Activated naive CD4-positive, alpha-beta T cell treated with anti-CD3 and anti-CD28 coated beads for 36 hours (primary cell): ENCODE measurements around the gene TMEM225. TPM values are rescaled to one million over a fixed set of nuclear protein-coding genes. Genes with fewer than 3 reads are reported as not detected.
"Not testable (repeated sequence)": the region's sequence is repeated elsewhere in the genome, so short reads cannot be mapped to it uniquely, and the experiment has no call there.

Experiments
- CTCF ChIA-PET: fragments of 350-600 bp; sonication (Branson Sonifier 250); formaldehyde crosslinking; loops from one replicate; lab custom pipeline; 2021; ENCODE audit warnings: antibody characterized with exemption; lab: Charles Lee
- DNase-seq: peaks from one replicate; pipeline ENCODE4 v3.0.0-alpha.2; 2020
- H3K27ac Mint-ChIP-seq: one replicate; pipeline ENCODE4 v1.8.0; 2021; ENCODE audit warnings: mild to moderate bottlenecking, mixed read lengths
- H3K27me3 Mint-ChIP-seq: one replicate; pipeline ENCODE4 v1.8.0; 2021; ENCODE audit warnings: low read depth, mixed read lengths
- H3K36me3 Mint-ChIP-seq: one replicate; pipeline ENCODE4 v1.8.0; 2021; ENCODE audit warnings: low read depth, mixed read lengths
- H3K4me1 Mint-ChIP-seq: one replicate; pipeline ENCODE4 v1.8.0; 2021; ENCODE audit warnings: low read depth, mixed read lengths
- H3K4me3 Mint-ChIP-seq: one replicate; pipeline ENCODE4 v1.8.0; 2021; ENCODE audit warnings: mild to moderate bottlenecking, moderate library complexity, mixed read lengths
- H3K9me3 Mint-ChIP-seq: one replicate; pipeline ENCODE4 v1.8.0; 2021; ENCODE audit warnings: mixed read lengths
- intact Hi-C: fragments of 100-400 bp; cut with micrococcal nuclease; formaldehyde crosslinking; loops from one replicate; pipeline ENCODE4 v1.15.1; 2023
- total RNA-seq, 2 experiments: library from RNA; stranded (reverse); gene quantifications; one replicate each; pipeline ENCODE4 v1.2.3, GENCODE V29; 2021

Gene TMEM225, protein sequence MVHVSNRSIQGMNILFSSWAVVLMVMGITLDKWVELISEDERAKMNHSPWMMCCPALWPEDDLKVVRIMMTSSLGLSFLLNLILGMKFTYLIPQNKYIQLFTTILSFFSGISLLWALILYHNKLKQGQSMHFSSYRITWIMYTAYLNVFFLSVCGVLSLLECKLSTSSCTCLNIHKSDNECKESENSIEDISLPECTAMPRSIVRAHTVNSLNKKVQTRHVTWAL
- not detected for total RNA-seq

DNA sequence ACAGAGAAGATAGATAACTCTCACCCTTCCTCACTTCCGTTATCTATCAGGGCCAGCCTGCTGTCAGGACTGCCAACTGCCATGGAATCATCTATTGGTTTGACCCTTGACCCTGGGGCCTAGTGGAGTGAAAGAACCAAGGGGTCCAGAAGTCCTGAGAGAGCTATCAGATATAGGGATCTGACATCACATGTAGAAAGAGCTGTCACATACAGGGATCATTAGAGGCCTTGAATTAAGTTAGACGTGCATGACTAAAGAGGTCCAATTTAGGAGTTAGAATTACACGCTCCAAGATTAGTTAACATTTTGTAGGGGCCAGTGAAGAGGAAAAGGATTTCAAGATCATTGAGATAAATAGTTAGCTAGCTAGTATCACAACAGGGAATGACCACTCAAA lies at the start of gene TMEM225:
Gene TMEM225, minus strand, starts transcription at position 101 of the 400 bp plus-strand sequence. CDS start 245 bp downstream, outside the sequence.
- no peaks in the 10 kb centered on the region for H3K4me1 Mint-ChIP-seq
- H3K27me3 Mint-ChIP-seq, result peaks cover 5% of the 10 kb centered on the region
- no peak within 1 kb of the TSS for H3K27ac Mint-ChIP-seq
- intact Hi-C loops, result no loop called here
- H3K4me3 Mint-ChIP-seq, result no peak within 1 kb of the TSS
- no peaks in the 10 kb centered on the region for H3K36me3 Mint-ChIP-seq
- CTCF ChIA-PET, result no interaction called here
- no peaks in the 10 kb centered on the region for H3K9me3 Mint-ChIP-seq
- no peak for DNase-seq

DNA sequence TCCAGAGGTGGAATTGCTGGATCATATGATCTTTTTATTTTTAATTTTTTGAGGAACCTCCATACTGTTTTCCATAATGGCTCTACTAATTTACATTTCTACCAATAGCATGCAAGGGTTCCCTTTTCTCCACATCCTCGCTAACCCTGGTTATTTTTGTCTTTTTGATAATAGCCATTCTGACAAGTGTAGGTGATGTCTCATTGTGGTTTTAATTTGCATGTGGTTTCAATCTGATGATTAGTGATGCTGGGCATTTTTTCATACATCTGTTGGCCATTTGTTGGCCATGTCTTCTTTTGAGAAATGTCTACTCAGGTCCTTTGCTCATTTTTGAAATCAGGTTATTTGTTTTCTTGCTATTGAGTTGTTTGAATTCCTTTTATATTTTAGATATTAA lies 38.6 kb upstream of the TMEM225 start:
- DNase-seq, result no peak
- Mint-ChIP-seq H3K9me3 (no peaks in the 10 kb centered on the region), H3K27me3 (peaks cover 1% of the 10 kb centered on the region), H3K4me3 (no peak overlapping the region), H3K36me3 (no peaks in the 10 kb centered on the region), H3K27ac (no peak overlapping the region), H3K4me1 (no peaks in the 10 kb centered on the region)
- CTCF ChIA-PET, result no interaction called here
- intact Hi-C loops, result no loop called here

DNA sequence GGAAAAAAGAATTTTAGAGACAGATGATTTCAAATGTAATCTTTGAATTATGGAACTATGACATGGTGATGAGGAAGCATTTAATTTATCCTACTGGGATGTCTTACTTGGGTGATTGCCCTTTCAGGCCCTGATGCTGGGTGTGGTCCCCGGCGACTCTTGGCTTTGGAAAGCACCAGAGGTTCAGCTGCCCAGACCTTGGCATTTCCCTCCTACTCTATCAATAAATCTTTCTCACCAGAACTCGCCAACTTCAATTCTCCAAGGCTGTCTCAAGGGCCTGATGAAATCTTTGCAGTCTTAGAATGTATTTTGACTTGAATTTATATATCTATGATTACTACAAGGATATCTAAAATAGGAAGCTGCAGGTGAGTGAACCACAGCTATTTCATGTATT lies 35.5 kb upstream of the TMEM225 start:
- no peaks in the 10 kb centered on the region for H3K4me1 Mint-ChIP-seq
- H3K27me3 Mint-ChIP-seq, result no peaks in the 10 kb centered on the region
- CTCF ChIA-PET, result no interaction called here
- no peak overlapping the region for H3K27ac Mint-ChIP-seq
- intact Hi-C loops, result no loop called here
- H3K36me3 Mint-ChIP-seq, result no peaks in the 10 kb centered on the region
- H3K4me3 Mint-ChIP-seq, result no peak overlapping the region
- DNase-seq, result no peak
- no peaks in the 10 kb centered on the region for H3K9me3 Mint-ChIP-seq

DNA sequence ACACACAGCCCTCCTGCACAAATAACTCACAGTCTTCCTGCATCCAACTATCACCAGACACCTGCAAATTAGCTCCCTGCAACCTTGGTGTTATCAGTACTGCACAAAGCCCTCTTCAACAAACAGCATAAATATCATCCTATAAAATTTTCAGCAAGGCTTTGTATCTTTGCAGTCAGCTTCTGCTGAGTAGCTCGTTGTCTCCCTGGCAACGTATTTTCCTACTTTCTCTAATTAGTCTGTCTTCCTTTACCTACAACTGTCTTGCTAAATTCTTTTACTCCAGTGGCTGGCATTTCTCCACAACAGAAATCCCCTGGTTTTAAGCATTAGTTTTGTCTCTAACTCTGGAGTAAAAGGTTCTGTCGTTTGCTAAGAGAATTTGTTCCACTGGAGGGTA lies 20.4 kb upstream of the TMEM225 start:
- no peaks in the 10 kb centered on the region for H3K4me1 Mint-ChIP-seq
- no peak overlapping the region for H3K4me3 Mint-ChIP-seq
- no peak for DNase-seq
- no peaks in the 10 kb centered on the region for H3K36me3 Mint-ChIP-seq
- no peak overlapping the region for H3K27ac Mint-ChIP-seq
- intact Hi-C loops, result no loop called here
- H3K27me3 Mint-ChIP-seq, result no peaks in the 10 kb centered on the region
- CTCF ChIA-PET, result no interaction called here
- H3K9me3 Mint-ChIP-seq, result no peaks in the 10 kb centered on the region

DNA sequence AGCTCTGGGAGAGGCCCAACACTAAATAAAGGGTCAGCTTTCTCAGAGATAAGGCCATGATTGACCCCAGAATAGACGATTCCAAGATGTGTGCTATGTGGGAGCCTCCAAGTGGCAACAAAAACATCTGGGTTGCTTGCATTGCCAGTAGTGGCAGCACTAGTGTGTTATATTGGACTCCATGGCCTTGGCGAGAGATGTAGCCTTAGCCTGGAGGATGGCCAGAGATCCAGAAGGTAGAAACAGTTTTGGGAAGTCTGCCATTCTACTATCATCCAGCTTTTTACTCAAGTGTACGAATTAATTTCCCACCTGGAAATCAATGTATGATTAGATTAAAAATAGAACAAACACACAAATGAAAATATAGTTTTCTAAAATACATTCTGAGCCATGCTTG lies 19.5 kb upstream of the TMEM225 start:
- no peak for DNase-seq
- CTCF ChIA-PET, result no interaction called here
- Mint-ChIP-seq H3K27ac (no peak overlapping the region), H3K27me3 (no peaks in the 10 kb centered on the region), H3K4me1 (no peaks in the 10 kb centered on the region), H3K36me3 (no peaks in the 10 kb centered on the region), H3K4me3 (no peak overlapping the region), H3K9me3 (no peaks in the 10 kb centered on the region)
- intact Hi-C loops, result no loop called here

DNA sequence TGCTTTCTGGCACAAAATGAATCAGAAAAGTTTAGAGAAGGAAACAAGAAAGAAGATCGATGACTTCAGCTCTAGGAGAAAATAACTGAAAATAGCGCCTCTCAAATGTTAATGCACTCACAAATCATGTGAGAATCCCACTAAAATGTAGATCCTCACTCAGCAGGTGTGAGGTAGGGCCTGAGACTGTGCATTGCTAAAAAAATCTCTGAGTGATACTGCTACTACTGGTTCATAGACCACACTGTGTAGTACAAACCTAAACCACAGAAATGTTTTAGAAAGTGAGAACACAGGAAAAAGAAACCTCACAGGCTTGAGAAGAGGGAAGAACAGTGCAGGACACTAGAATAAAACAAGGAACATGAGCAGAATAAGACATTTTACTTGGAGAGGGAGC lies 18.5 kb upstream of the TMEM225 start:
- Mint-ChIP-seq H3K36me3 (no peaks in the 10 kb centered on the region), H3K4me1 (no peaks in the 10 kb centered on the region), H3K4me3 (no peak overlapping the region), H3K9me3 (no peaks in the 10 kb centered on the region), H3K27ac (no peak overlapping the region), H3K27me3 (no peaks in the 10 kb centered on the region)
- CTCF ChIA-PET, result no interaction called here
- intact Hi-C loops, result no loop called here
- no peak for DNase-seq

DNA sequence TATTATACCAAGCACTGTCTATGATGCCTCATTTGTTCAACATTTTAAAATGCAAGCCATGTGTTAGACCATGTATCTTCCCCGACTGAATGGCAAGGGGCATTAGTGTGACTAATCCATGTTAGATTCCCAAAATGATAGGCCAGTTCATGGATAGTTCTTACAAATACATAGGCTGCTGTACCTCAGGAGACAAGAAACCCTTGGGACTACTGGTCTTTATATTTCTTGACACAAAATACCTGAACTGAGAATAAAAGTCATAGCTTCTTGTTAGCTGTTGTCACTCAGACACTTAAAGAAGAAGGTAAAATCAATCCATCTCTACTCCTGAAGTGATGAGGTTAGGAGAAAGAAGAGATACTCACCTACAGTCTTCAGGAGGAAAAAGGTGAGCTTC lies 16.4 kb upstream of the TMEM225 start, which contains the start of gene OR8D4:
Gene OR8D4, plus strand, starts transcription at position 301 of the 400 bp plus-strand sequence. CDS start 4,265 bp downstream, outside the sequence.
- H3K4me1 Mint-ChIP-seq, result no peaks in the 10 kb centered on the region

DNA sequence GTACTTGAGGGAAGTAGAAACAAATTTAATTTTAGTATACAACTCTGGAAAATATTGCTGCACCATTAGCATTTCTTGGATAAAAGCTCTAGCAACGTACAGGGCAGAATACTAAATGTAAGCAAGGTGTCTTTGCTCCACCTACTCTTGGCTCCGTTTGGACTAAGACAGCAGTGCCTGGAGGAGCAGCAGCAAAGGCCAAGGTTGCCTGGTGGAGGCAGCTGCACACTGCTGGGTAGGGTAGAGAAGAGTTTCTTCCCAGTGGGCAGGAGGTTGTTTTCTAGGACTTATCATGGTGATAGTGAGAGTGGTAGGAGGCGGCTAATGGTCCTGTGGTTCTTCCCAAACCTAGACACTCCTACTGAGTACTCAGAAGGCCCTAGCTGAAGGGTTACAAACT lies 14.3 kb upstream of the TMEM225 start:
- Mint-ChIP-seq H3K27me3 (peaks cover 3% of the 10 kb centered on the region), H3K36me3 (no peaks in the 10 kb centered on the region), H3K9me3 (no peaks in the 10 kb centered on the region), H3K4me3 (no peak overlapping the region), H3K4me1 (no peaks in the 10 kb centered on the region), H3K27ac (no peak overlapping the region)
- intact Hi-C loops, result no loop called here
- DNase-seq, result no peak
- CTCF ChIA-PET, result no interaction called here

More for the DNA sequence above, 16.4 kb upstream of the TMEM225 start, which contains the start of gene OR8D4:
- Mint-ChIP-seq H3K4me3 (no peak within 1 kb of the TSS), H3K27me3 (no peaks in the 10 kb centered on the region), H3K27ac (no peak within 1 kb of the TSS), H3K36me3 (no peaks in the 10 kb centered on the region), H3K9me3 (no peaks in the 10 kb centered on the region)
- CTCF ChIA-PET, result no interaction called here
- no peak for DNase-seq
- intact Hi-C loops, result no loop called here

DNA sequence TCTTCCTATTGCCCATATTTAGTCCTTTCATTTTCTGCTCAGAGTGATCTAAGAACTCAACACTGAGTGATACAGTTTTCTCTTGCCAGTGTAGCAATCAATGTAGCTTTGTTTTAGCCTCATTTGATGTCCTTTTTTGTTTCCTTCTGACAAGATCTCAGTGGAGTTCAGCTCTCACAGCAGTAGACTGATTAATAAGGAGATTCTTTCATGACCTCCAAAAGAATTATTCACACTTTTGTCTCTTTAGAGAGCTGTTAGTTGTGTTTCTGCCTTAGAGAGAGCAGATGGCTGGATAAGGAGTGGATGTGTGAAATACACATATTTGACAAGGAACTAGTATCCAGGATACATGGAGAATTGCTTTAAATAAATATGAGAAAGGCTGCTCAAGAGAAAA lies 6.6 kb upstream of the TMEM225 start:
- Mint-ChIP-seq H3K9me3 (no peaks in the 10 kb centered on the region), H3K36me3 (no peaks in the 10 kb centered on the region), H3K27ac (no peak overlapping the region), H3K4me1 (no peaks in the 10 kb centered on the region), H3K27me3 (peaks cover 9% of the 10 kb centered on the region), H3K4me3 (no peak overlapping the region)
- no peak for DNase-seq
- intact Hi-C loops, result no loop called here
- CTCF ChIA-PET, result no interaction called here

DNA sequence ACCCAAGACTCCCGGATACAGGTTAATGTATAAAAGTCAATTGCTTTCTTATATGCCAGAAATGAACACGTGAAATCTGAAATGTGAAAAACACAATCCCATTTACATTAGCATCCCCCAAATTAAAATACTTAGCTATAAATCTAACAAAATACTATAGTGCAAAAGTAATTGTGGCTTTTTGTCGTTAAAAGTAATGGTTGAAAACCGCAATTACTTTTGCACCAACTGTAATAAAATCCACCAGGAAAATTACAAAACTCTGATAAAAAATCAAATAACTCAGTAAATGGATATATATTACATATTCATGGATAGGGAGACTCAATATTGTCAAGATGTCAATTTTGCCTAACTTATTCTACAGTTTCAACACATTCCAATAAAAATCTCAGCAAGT lies 4.6 kb downstream of the TMEM225 start:
- no peak overlapping the region for H3K4me3 Mint-ChIP-seq
- H3K27me3 Mint-ChIP-seq, result no peaks in the 10 kb centered on the region
- CTCF ChIA-PET, result no interaction called here
- no peak for DNase-seq
- intact Hi-C loops, result no loop called here
- H3K27ac Mint-ChIP-seq, result no peak overlapping the region
- H3K36me3 Mint-ChIP-seq, result no peaks in the 10 kb centered on the region
- no peaks in the 10 kb centered on the region for H3K4me1 Mint-ChIP-seq
- H3K9me3 Mint-ChIP-seq, result no peaks in the 10 kb centered on the region

DNA sequence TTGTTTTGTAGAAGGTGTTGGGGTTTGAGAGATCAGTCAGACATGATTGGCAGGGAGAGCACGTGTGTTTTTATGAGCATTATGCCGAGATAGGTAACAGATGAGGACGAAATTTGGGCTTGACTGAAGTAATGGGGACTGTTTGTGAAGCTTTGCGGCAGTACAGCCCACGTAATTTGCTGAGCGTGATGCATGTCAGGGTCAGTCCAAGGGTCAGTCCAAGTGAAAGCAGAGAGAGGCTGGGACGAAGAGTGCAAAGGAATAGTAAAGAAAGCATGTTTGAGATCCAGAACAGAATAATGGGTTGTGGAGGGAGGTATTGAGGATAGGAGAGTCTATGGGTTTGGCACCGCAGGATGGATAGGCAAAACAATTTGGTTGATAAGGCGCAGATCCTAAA lies 17.7 kb downstream of the TMEM225 start:
- CTCF ChIA-PET, H3K27ac Mint-ChIP-seq, H3K4me3 Mint-ChIP-seq, H3K36me3 Mint-ChIP-seq, H3K4me1 Mint-ChIP-seq, intact Hi-C loops, H3K27me3 Mint-ChIP-seq, H3K9me3 Mint-ChIP-seq, DNase-seq: not testable (repeated sequence)

DNA sequence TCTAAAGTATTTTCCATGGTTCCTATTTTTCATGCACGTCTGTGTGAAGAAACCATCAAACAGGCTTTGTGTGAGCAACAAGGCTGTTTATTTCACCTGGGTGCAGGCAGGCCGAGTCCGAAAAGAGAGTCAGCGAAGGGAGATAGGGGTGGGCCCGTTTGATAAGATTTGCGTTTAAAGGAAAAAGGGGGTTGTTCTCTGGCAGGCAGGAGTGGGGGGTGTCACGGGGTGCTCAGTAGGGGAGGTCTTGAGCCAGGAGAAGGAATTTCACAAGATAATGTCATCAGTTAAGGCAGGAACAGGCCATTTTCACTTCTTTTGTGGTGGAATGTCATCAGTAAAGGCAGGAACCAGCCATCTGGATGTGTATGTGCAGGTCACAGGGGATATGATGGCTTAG lies 20.2 kb downstream of the TMEM225 start:
- H3K36me3 Mint-ChIP-seq, CTCF ChIA-PET, H3K9me3 Mint-ChIP-seq, H3K4me1 Mint-ChIP-seq, H3K27me3 Mint-ChIP-seq, intact Hi-C loops, H3K4me3 Mint-ChIP-seq, DNase-seq, H3K27ac Mint-ChIP-seq: not testable (repeated sequence)

DNA sequence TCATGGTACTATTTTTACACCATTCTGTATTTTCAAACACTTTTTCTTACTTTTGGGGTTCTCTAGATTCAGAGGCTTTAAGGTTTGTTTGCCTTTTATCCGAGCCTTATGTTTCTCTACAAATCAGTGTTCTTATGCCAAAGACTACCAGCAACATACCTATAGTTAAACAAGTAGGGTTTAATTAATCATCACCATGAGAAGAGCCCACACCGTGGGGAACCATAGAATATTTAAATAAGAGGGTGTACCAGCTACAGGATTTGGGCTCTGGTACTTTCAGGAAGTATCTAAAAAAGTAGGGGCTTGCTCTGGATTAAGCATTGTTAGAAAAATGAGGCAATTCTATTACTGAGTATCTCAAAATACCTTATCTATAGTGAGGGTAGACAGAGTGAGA lies 25.7 kb downstream of the TMEM225 start:
- Mint-ChIP-seq H3K27ac (no peak overlapping the region), H3K36me3 (no peaks in the 10 kb centered on the region), H3K4me3 (no peak overlapping the region), H3K27me3 (no peaks in the 10 kb centered on the region), H3K4me1 (no peaks in the 10 kb centered on the region), H3K9me3 (peaks cover 3% of the 10 kb centered on the region)
- CTCF ChIA-PET, result no interaction called here
- intact Hi-C loops, result no loop called here
- no peak for DNase-seq
